DOHH2 (cell line): Measurements from ENCODE around the gene ASXL1.

Experiments used
- CTCF ChIP-seq: fragments of 200-600 bp; sonication (generic); IDR thresholded peaks from one replicate; pipeline ENCODE4 v1.5.1; 2014; ENCODE audit warnings: antibody characterized with exemption, mild to moderate bottlenecking, low read depth, low read length; ENCODE audit not compliant: poor library complexity, severe bottlenecking
- EZH2phosphoT487 ChIP-seq: fragments of 200-600 bp; sonication (generic); IDR thresholded peaks from 2 replicates; pipeline ENCODE4 v1.6.1; 2017; ENCODE audit warnings: borderline replicate concordance, mild to moderate bottlenecking, antibody characterized with exemption, low read length, moderate library complexity, mixed read lengths

- TF ChIP-seq EZH2phosphoT487 (no peak), CTCF (no peak)
These were observed 89.3 kb downstream of the ASXL1 start for GRCh38 chr20:32447136-32448027.
